ENCODE results near the gene PKMYT1. TPM values are rescaled to one million over a fixed set of nuclear protein-coding genes. Genes with fewer than 3 reads are reported as not detected.

PKMYT1 gene
- total RNA-seq, 1 donor from 2014 or later, result 107 TPM

- TF ChIP-seq CTCF (conservative IDR thresholded peaks at IDR 0.05; ENCODE audit: low read depth, low read length), result no peak
- DNase-seq (ENCODE audit: low read depth), result no peak
- H3K4me3 ChIP-seq (ENCODE audit: low read depth, low read length), result no peak overlapping the region
These were observed 12.3 kb upstream of the PKMYT1 start for GRCh38 chr16:2992383-2993081.

- H3K4me3 ChIP-seq (ENCODE audit: low read depth, low read length), result no peak overlapping the region
- DNase-seq (ENCODE audit: low read depth), result no peak
- no peak for TF ChIP-seq CTCF (conservative IDR thresholded peaks at IDR 0.05; ENCODE audit: low read depth, low read length)
These were observed 11.5 kb upstream of the PKMYT1 start for GRCh38 chr16:2991566-2992261.

- no peak for TF ChIP-seq CTCF (conservative IDR thresholded peaks at IDR 0.05; ENCODE audit: low read depth, low read length)
- H3K4me3 ChIP-seq (ENCODE audit: low read depth, low read length), result no peak overlapping the region
These were observed 10.6 kb upstream of the PKMYT1 start for GRCh38 chr16:2990891-2991290.

GRCh38 chr16:2988590-2989099 is 8.4 kb upstream of the PKMYT1 start:
- no peak overlapping the region for H3K4me3 ChIP-seq (ENCODE audit: low read depth, low read length)
- no peak for TF ChIP-seq CTCF (conservative IDR thresholded peaks at IDR 0.05; ENCODE audit: low read depth, low read length)
- DNase-seq (ENCODE audit: low read depth), result no peak

More at GRCh38 chr16:2990891-2991290, 10.6 kb upstream of the PKMYT1 start:
- no peak for DNase-seq (ENCODE audit: low read depth)

GRCh38 chr16:2987833-2988232 is 7.6 kb upstream of the PKMYT1 start:
- H3K4me3 ChIP-seq (ENCODE audit: low read depth, low read length), result no peak overlapping the region
- no peak for DNase-seq (ENCODE audit: low read depth)
- no peak for TF ChIP-seq CTCF (conservative IDR thresholded peaks at IDR 0.05; ENCODE audit: low read depth, low read length)

GRCh38 chr16:2987286-2987685 is 7.0 kb upstream of the PKMYT1 start:
- TF ChIP-seq CTCF (conservative IDR thresholded peaks at IDR 0.05; ENCODE audit: low read depth, low read length), result no peak
- no peak for DNase-seq (ENCODE audit: low read depth)
- H3K4me3 ChIP-seq (ENCODE audit: low read depth, low read length), result no peak overlapping the region

All from epithelial cell of proximal tubule (primary cell).